Colon (tissue), 2 donors: ENCODE results near the gene ENHO.
"Not testable (repeated sequence)": the region's sequence is repeated elsewhere in the genome, so short reads cannot be mapped to it uniquely, and the experiment has no call there.

Source experiments
- FAIRE-seq: peaks from 2 replicates; lab custom pipeline; 2012; peaks lifted over from hg19 to GRCh38; lab: Jason Lieb, UNC
- donor health status: control.
- donor health status: control.

ENHO gene

GRCh38 chr9:34506623-34507022 lies 16.2 kb downstream of the ENHO start:
- FAIRE-seq = no peak

- no peak for FAIRE-seq
Measured at GRCh38 chr9:34505370-34506120, 17.2 kb downstream of the ENHO start.

GRCh38 chr9:34503406-34503805 lies 19.4 kb downstream of the ENHO start:
- no peak for FAIRE-seq

- no peak for FAIRE-seq
Measured at GRCh38 chr9:34502891-34503290, 19.9 kb downstream of the ENHO start.

- no peak for FAIRE-seq
Measured at GRCh38 chr9:34502471-34502870, 20.3 kb downstream of the ENHO start.

- no peak for FAIRE-seq
Measured at GRCh38 chr9:34501889-34502425, 20.8 kb downstream of the ENHO start.

GRCh38 chr9:34501372-34501771 lies 21.4 kb downstream of the ENHO start:
- no peak for FAIRE-seq

GRCh38 chr9:34500623-34501267 lies 22.0 kb downstream of the ENHO start:
- no peak for FAIRE-seq

GRCh38 chr9:34499076-34499475 lies 23.7 kb downstream of the ENHO start:
- no peak for FAIRE-seq

GRCh38 chr9:34498553-34498952 lies 24.2 kb downstream of the ENHO start:
- no peak for FAIRE-seq

- no peak for FAIRE-seq
Measured at GRCh38 chr9:34496149-34496712, 26.6 kb downstream of the ENHO start.

- no peak for FAIRE-seq
Measured at GRCh38 chr9:34493972-34494535, 28.7 kb downstream of the ENHO start.

- FAIRE-seq = no peak
Measured at GRCh38 chr9:34492051-34492450, 30.7 kb downstream of the ENHO start.

- FAIRE-seq = no peak
Measured at GRCh38 chr9:34491596-34491995, 31.2 kb downstream of the ENHO start.

GRCh38 chr9:34490760-34491159 lies 32.0 kb downstream of the ENHO start:
- no peak for FAIRE-seq

- FAIRE-seq = no peak
Measured at GRCh38 chr9:34490360-34490759, 32.4 kb downstream of the ENHO start.

GRCh38 chr9:34486572-34486971 lies 36.2 kb downstream of the ENHO start:
- no peak for FAIRE-seq

- no peak for FAIRE-seq
Measured at GRCh38 chr9:34485822-34486221, 37.0 kb downstream of the ENHO start.

GRCh38 chr9:34484678-34485077 lies 38.1 kb downstream of the ENHO start:
- no peak for FAIRE-seq

GRCh38 chr9:34482746-34483145 lies 40.0 kb downstream of the ENHO start:
- not testable (repeated sequence) for FAIRE-seq

- not testable (repeated sequence) for FAIRE-seq
Measured at GRCh38 chr9:34481620-34482019, 41.2 kb downstream of the ENHO start.

GRCh38 chr9:34479431-34479866 lies 43.3 kb downstream of the ENHO start:
- no peak for FAIRE-seq

GRCh38 chr9:34477541-34477940 lies 45.2 kb downstream of the ENHO start:
- FAIRE-seq = no peak
